ENCODE data around the gene SLC26A8.

- TF ChIP-seq POLR2A (IDR thresholded peaks at IDR 0.05): no peak
- TF ChIP-seq, protein P1, sequence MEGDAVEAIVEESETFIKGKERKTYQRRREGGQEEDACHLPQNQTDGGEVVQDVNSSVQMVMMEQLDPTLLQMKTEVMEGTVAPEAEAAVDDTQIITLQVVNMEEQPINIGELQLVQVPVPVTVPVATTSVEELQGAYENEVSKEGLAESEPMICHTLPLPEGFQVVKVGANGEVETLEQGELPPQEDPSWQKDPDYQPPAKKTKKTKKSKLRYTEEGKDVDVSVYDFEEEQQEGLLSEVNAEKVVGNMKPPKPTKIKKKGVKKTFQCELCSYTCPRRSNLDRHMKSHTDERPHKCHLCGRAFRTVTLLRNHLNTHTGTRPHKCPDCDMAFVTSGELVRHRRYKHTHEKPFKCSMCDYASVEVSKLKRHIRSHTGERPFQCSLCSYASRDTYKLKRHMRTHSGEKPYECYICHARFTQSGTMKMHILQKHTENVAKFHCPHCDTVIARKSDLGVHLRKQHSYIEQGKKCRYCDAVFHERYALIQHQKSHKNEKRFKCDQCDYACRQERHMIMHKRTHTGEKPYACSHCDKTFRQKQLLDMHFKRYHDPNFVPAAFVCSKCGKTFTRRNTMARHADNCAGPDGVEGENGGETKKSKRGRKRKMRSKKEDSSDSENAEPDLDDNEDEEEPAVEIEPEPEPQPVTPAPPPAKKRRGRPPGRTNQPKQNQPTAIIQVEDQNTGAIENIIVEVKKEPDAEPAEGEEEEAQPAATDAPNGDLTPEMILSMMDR (IDR thresholded peaks at IDR 0.05): no peak
Measured at GRCh38 chr6:35955071-35955470, 69.4 kb downstream of the SLC26A8 start.
